Effector memory CD4-positive, alpha-beta T cell (primary cell): ENCODE data around the gene PROKR1.

Source experiments
- DNase-seq, 3 donors: peaks; one replicate each; pipeline ENCODE4 v3.0.0-alpha.2; 2020
- H3K27ac ChIP-seq: 2 replicates; pipeline ENCODE4 v1.7.0; 2013; ENCODE audit warnings: mild to moderate bottlenecking, low read length, moderate library complexity; ENCODE audit not compliant: insufficient read depth, poor library complexity, severe bottlenecking
- H3K27me3 ChIP-seq: replicated peaks from 2 replicates; pipeline ENCODE4 v1.7.0; 2013; ENCODE audit warnings: mild to moderate bottlenecking, low read length; ENCODE audit not compliant: insufficient read depth, control insufficient read depth, poor library complexity, severe bottlenecking
- H3K36me3 ChIP-seq: 2 replicates; pipeline ENCODE4 v1.7.0; 2013; ENCODE audit warnings: mild to moderate bottlenecking, low read length, moderate library complexity; ENCODE audit not compliant: control insufficient read depth, insufficient read depth
- H3K4me1 ChIP-seq: 2 replicates; pipeline ENCODE4 v1.7.0; 2013; ENCODE audit warnings: low read length, mild to moderate bottlenecking; ENCODE audit not compliant: control insufficient read depth, insufficient read depth, poor library complexity, severe bottlenecking
- H3K4me3 ChIP-seq: 2 replicates; pipeline ENCODE4 v1.7.0; 2013; ENCODE audit warnings: low read length, low read depth, mild to moderate bottlenecking; ENCODE audit not compliant: insufficient read depth, poor library complexity, severe bottlenecking
- H3K9me3 ChIP-seq: 2 replicates; pipeline ENCODE4 v1.7.0; 2013; ENCODE audit warnings: mild to moderate bottlenecking, low read length, moderate library complexity; ENCODE audit not compliant: control insufficient read depth

Gene PROKR1

DNA sequence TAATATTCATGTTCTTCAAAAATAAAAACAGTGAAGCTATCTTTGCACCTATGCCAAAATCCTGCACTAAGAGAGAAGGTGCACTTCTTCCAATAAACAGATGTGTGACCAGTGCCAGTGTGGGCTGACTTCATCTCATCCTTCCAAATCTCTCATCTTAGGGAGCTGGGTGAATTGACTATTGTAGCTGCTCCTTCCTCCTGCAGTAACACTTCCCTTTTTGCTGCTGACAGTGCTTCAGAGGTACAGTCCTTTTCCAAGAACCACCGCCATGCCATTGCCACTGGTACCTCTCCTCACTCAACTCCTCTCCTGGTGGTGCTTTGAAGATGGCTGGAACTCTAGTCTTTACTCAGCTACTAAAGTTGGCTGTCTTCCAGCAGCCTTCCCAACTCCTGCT is 49.1 kb downstream of the PROKR1 start:
- Histone ChIP-seq H3K4me1 (no peaks in the 10 kb centered on the region), H3K27me3 (no peaks in the 10 kb centered on the region), H3K36me3 (no peaks in the 10 kb centered on the region), H3K27ac (no peak overlapping the region), H3K4me3 (no peak overlapping the region), H3K9me3 (no peaks in the 10 kb centered on the region)
- no peak for DNase-seq

DNA sequence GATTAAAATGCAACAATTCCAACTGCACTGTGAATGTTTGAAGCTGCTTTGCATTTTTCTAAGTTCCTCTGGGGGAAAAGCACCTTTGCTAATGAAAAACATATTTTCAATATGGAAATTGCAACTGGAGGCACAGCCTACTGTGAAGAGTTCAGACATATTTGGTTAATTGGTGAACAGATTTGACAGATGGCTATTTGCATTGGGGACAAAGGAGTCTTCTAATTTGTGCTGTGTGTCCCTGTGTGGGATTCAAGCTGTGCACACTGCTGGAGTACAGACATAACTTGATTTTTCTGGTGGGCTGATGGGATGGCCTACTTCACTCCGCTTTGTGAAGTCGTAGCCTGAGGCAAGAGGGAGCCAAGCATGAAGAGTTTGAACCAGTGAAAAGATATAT is 50.6 kb downstream of the PROKR1 start:
- Histone ChIP-seq H3K4me1 (no peaks in the 10 kb centered on the region), H3K9me3 (no peaks in the 10 kb centered on the region), H3K36me3 (no peaks in the 10 kb centered on the region), H3K4me3 (no peak overlapping the region), H3K27ac (no peak overlapping the region), H3K27me3 (no peaks in the 10 kb centered on the region)
- DNase-seq, result no peak

DNA sequence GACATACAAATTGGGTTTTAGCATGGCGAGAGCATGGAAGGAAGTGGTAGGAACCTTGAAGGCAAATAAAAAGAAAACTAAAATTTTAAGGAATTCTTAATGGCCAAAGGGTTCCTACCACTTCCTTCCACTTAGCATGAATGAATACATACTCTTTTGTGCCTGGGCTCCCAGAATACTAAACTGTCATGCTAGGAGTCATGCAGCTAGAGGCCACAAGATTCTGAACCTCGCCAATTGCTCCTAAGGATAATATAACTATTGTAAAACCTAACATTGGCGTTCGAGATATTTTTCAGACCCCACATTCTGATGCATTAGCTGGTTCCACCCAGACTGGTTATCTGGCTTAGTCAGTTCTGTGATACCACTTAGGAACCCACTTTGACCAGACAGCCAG is 52.6 kb downstream of the PROKR1 start:
- DNase-seq, result no peak
- H3K36me3 ChIP-seq, result no peaks in the 10 kb centered on the region
- no peak overlapping the region for H3K27ac ChIP-seq
- no peaks in the 10 kb centered on the region for H3K9me3 ChIP-seq
- no peaks in the 10 kb centered on the region for H3K27me3 ChIP-seq
- no peak overlapping the region for H3K4me3 ChIP-seq
- H3K4me1 ChIP-seq, result no peaks in the 10 kb centered on the region

DNA sequence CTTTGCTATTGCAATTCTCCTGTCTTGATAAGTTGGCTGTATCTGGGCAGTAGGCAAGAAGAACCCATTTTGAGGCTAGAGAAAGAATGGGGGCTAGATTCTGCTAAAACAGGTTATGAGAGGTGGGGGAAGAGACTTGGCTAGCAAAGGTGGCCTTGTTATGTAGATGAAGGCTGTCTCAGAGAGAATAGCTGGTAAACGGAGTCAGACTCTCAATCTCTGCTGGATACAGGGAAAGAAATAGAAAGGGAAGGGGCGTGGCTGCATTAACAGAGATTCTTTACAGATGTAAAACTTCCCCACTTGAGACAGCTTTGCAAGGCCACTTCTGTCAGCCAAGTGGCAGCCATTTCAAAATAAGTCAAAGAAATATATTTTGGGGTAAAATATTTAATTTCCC is 53.2 kb downstream of the PROKR1 start:
- no peaks in the 10 kb centered on the region for H3K27me3 ChIP-seq
- no peak overlapping the region for H3K4me3 ChIP-seq
- H3K36me3 ChIP-seq, result no peaks in the 10 kb centered on the region
- H3K9me3 ChIP-seq, result no peaks in the 10 kb centered on the region
- H3K27ac ChIP-seq, result no peak overlapping the region
- no peak for DNase-seq
- no peaks in the 10 kb centered on the region for H3K4me1 ChIP-seq

DNA sequence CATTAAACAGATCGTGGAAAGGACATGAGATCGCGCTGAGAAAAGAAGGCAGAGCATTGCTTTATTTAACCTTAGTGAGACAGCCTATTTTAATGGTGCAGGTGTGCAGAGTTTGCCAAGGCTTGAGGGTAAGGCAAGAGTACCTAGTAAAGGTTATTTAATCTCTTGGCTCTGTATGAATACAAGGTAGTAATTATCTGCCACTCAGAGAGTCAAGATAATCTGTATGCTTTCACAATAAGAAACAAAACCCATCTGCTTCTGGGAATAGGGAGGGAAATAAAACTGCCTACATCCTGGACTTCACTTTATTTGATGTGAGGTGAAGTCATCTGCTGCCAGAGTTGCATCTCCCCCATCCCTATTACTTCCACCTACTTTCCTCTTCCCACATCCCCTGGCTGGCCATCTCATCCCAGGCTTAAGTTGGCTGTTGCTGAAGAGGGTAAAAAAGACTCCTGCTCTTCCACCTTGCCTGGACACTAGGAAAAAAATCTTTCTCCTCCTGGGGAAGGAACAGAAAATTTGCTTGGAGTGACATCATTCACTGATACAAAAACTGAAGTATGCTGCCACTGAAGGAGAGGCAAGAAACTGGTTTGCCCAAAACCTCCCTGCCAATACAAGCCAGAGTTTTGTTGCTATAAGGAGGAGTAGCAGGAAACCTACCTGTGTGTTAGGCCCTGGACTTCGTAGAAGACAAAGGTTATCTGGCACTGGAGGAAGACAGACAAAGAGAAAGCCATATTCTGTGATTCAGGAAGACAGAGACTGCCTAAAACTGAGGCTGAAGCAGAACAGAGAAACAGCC is 55.4 kb downstream of the PROKR1 start:
- no peak for DNase-seq
- no peak overlapping the region for H3K4me3 ChIP-seq
- H3K9me3 ChIP-seq, result no peaks in the 10 kb centered on the region
- H3K27me3 ChIP-seq, result no peaks in the 10 kb centered on the region
- no peaks in the 10 kb centered on the region for H3K4me1 ChIP-seq
- H3K36me3 ChIP-seq, result no peaks in the 10 kb centered on the region
- H3K27ac ChIP-seq, result no peak overlapping the region

DNA sequence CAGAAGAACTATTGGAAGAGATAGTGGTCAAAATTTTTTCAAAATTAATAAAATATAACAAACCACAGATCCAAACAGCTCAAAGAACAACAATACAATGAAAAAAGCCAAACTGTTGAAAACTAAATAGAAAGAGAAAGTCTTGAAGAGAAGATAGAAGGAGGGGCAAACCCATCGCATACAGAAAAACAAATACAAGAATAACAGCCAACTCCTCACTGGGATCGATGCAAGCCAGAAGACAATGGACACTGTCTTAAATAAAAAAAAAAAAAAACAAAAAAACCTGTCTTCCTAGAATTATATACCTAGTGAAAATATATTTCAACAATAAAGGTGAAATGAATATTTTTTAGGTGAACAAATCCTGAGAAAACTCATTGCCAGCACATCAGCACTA is 57.2 kb downstream of the PROKR1 start:
- Histone ChIP-seq H3K4me1 (no peaks in the 10 kb centered on the region), H3K36me3 (no peaks in the 10 kb centered on the region), H3K9me3 (no peaks in the 10 kb centered on the region), H3K27me3 (no peaks in the 10 kb centered on the region), H3K27ac (no peak overlapping the region), H3K4me3 (no peak overlapping the region)
- DNase-seq, result no peak

DNA sequence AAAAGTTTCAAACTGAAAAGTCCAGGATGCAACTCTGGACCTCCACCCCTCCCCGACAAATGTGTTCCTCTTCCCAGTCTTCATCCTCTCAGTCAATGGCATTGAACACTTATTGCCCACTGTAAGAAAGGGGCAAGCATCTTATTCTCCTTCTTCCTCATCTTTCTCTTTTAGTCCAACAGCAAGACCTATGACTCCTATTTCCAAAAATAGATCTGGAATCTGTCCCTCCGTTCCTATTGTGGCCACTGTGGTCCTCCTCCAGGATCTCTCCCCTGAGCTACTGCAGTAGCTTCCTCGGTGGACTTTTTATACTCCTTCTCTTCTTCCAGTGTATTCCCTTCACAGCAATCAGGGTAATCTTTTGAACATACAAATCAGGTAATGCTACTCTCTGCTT is 63.3 kb downstream of the PROKR1 start:
- Histone ChIP-seq H3K9me3 (no peaks in the 10 kb centered on the region), H3K27ac (no peak overlapping the region), H3K4me1 (no peaks in the 10 kb centered on the region), H3K36me3 (no peaks in the 10 kb centered on the region), H3K27me3 (no peaks in the 10 kb centered on the region), H3K4me3 (no peak overlapping the region)
- no peak for DNase-seq
